SIG-M5 (cell line): ENCODE data around the gene IER3.
"Not testable (repeated sequence)": the region's sequence is repeated elsewhere in the genome, so short reads cannot be mapped to it uniquely, and the experiment has no call there.

Experiments used
- DNase-seq: peaks from one replicate; lab custom pipeline; 2025; lab: John Stamatoyannopoulos, UW

The IER3 gene

GRCh38 chr6:30768634-30769087 lies 24.3 kb upstream of the IER3 start:
- no peak for DNase-seq

GRCh38 chr6:30767944-30768301 lies 23.6 kb upstream of the IER3 start:
- DNase-seq = no peak

DNA sequence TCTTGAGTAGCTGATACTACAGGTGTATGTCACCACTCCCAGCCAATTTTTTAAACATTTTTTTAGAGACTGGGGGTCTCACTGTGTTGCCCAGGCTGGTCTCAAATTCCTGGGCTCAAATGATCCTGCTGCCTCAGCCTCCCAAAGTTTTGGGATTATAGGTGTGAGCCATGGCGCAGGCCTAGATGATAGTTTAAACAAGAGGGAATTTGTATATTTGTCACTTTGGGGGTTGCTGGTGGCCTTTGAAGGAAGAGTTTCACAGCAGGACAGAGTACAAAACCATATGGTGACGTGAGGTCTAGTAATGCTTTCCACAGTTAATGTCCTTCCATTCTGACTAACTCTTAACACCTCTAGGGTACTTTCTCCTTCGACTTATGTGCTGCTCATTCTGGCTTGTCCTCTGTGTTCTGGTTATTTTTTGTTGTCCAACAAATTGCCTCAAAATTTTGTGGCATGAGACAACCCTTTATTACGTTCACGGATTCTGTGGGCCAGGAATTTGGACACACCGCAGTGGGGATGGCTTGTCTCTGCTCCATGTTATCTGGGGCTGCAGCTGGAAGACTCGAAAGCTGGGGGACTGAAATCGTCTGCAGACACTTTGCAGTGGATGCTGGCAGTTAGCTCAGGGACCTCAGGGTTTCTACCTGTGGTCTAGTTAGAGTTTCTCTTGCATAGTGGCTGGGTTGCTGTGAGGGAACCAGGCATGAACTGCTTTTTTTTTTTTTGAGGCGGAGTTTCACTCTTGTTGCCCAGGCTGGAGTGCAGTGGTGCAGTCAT lies 23.0 kb upstream of the IER3 start:
- no peak for DNase-seq

- DNase-seq = no peak
These were observed 22.3 kb upstream of the IER3 start for GRCh38 chr6:30766461-30767157.

GRCh38 chr6:30765495-30765894 lies 21.1 kb upstream of the IER3 start:
- not testable (repeated sequence) for DNase-seq

DNA sequence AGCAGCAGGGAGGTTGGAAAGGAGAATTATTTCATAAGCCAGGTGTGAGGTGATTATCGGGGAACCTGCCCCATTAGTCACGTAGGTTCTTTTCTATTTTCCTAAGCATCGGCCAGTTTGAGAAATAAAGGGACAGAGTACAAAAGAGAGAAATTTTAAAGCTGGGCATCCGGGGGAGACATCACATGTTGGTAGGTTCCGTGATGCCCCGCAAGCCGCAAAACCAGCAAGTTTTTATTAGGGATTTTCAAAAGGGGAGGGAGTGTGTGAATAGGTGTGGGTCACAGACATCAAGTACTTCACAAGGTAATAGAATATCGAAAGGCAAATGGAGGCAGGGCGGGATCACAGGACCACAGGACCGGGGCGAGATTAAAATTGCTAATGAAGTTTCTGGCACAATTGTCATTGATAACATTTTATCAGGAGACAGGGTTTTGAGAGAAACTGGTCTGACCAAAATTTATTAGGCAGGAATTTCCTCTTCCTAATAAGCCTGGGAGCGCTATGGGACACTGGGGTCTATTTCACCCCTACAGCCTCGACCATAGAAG lies 20.2 kb upstream of the IER3 start:
- not testable (repeated sequence) for DNase-seq

GRCh38 chr6:30763618-30764489 lies 19.5 kb upstream of the IER3 start:
- DNase-seq = no peak

DNA sequence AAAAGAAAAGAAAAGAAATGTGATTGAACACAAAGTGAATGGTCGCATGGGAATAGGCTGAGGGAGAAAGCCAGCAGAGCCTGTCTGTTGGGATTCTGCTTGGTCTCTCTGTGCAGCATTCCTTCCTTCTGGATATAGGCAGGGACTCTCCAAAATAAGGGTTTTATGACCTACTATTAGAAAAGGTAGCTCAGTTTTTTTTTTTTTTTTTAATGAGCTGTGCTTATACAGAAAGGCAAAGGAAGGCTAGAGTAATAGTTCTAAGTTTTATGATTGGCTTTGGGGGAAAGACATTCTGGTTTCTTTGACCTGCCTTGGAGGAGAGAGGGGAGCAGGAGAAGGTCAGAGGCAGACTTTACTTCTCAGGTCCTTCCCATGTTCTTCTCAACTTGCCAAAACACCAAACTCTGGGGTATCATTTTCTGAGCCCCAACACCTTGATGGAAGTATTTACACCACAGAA lies 18.8 kb upstream of the IER3 start:
- no peak for DNase-seq

- no peak for DNase-seq
These were observed 17.6 kb upstream of the IER3 start for GRCh38 chr6:30761791-30762429.

DNA sequence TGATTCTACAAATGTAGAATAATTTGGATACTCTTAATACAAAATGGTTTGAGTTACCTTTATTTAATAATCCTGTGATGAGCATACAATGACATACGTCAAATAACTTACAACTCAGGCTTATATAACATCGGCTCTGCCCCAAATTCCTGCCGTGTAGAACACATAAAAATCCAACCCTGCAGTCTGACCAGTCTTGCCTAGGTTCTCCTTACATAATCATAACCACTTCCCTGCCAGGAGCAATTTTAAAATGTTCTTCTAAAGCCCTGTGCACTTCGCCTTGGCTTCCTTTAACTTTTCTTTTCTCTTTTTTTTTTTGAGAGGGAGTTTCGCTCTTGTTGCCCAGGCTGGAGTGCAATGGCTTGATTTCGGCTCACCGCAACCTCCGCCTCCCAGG lies 16.2 kb upstream of the IER3 start:
- DNase-seq = no peak

- DNase-seq = no peak
These were observed 15.4 kb upstream of the IER3 start for GRCh38 chr6:30759575-30760239.

DNA sequence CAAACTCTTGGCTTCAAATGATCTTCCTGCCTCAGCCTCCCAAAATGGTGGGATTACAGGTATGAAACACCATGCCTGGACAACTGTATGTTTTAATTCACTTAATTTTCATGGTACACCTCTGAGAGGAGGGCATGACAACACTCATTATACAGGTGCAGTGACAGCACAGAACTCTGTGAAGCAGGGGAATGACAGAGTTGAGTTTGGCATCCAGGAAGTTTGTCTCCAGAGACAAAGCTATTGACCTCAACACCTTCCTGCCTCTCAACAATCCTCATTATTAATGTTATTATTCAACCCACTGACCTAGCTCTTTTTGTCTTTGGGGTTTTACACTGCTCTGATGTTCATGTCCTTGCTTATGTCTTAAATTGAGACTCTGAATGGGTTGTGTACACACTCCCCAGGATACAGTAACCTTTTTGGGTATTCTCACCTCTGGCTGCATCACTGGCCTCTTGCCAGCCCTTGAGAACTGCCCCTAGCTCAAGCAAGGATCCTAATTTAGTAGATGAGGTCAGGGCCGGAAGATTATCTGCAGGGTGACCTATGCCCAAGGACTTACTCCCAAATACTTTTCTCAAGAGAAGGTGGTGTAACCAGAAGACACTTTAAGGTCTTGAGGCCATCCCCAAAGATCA lies 13.0 kb upstream of the IER3 start:
- DNase-seq = no peak

DNA sequence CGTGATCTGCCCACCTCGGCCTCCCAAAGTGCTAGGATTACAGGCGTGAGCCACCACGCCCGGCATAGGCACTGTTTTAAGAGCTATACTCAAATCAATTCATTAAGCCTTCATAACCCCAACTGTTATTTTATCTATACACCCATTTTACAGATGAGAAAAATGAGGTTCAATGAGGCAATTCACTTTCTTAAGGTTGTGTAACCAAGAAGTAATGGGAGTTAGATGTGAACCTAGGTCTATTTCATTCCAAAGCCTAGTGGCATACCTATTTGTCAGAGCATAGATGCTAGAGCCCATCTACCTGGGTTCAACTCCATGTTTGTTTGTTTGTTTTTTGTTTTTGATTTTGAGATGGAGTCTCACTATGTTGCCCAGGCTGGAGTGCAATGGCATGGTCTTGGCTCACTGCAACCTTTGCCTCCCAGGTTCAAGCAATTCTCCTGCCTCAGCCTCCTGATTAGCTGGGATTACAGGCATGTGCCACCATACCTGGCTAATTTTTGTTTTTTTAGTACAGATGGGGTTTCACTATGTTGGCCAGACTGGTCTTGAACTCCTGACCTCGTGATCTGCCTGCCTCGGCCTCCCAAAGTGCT lies 12.2 kb upstream of the IER3 start:
- DNase-seq = not testable (repeated sequence)

DNA sequence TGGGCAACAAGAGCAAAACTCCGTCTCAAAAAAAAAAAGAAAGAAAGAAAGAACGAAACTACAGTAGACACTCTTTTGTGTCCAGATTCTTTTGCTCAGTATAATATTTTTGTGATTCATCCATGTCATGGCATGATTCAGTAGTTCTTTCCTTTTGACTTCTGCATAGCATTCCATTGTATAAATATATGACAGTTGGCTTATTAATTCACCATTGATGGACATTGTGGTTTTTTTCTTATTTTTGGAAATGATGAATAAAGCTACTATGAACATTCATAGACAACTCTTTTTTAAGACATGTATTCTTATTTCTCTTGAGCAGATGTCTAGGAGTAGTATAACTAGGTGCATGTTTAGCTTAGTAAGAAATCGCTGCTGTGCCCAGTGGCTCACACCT lies 10.3 kb upstream of the IER3 start:
- DNase-seq = no peak

DNA sequence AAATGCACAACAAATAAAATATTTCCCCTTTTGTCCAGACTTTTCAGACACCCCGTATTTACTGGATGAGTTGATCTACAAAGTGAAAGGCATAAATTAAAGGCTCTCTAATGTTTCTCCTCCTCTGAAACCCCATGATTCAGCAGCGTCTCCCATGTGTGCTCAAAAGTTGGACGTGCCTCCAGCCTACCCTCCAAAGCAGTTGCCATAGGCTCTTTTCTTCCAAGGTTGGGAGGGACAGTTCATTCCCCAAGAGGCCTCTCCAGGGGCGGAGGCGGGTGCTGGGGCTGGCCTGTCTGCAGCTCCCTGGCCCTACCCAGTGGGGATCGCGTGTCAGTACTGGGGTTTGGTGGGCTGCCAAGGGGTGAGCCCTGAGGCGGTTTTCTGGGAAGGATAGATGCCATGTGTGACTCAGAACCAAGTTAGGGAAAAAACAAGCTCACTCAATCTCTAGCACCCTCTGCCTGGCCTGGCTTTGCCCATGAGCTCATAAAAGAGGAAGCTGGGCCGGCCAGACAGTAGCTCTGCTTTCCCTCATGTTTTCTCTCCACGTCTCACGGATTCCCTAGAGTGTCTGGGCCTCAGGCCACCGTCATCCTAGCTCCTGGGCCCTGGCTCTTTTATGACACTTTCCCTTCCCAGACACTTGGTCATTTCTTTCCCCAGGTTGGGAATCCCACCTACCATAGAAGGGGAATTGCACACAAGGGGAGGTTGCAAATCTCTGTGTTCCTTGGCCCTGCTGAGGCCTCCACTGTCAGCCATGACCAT lies 8.0 kb upstream of the IER3 start:
- no peak for DNase-seq

GRCh38 chr6:30750379-30750668 lies 6.0 kb upstream of the IER3 start:
- DNase-seq = no peak

DNA sequence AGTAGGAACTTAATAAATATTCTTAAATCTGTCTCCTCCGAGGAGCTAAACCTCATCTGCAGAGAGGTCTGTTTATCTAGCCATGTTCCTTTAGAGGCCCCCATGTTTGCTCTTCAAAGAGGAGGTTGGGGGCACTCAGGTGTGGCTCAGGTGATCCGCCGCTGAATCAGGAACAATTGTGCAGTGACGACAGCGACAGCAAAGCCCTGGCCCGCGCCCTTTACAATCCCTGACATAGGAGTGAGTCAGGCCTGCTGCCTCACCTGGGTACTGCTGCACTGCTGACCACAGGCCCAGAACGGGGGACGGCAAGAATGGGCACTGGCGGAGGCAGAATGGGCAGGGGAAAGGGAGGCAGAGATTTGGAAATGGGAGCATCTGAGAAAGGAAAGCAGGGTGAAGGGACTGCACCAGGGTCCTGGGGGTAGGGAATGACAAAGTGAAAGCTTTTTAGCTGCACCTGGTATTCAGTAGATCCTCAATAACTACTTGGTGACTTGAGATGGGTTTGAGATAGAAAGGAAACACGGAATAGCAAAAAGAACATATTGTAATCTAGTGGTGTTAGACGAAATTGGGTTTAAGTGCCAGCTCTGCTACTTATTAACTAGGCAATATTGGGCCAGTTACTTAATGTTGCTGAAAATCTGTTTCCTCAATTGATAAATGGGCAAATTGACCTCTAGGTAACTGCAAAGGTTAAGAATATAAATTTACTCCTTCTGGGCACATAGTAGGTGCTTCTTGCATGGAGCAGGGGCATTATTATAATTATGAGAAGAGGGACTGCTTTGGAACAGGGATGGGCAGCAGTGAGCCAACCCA lies 5.4 kb upstream of the IER3 start:
- DNase-seq = no peak

GRCh38 chr6:30748851-30749540 lies 4.6 kb upstream of the IER3 start:
- no peak for DNase-seq
